HG03280 (cell line): Measurements from ENCODE around the gene DCXR.

Experiments used
- ATAC-seq: cut with Tn5 transposase; IDR thresholded peaks from one replicate; pipeline ENCODE4 v1.9.1; 2021; ENCODE audit warnings: mild to moderate bottlenecking, moderate library complexity; ENCODE audit not compliant: unreplicated experiment

DCXR gene

GRCh38 chr17:82013772-82014321 is 23.6 kb downstream of the DCXR start:
- ATAC-seq, result no peak

- no peak for ATAC-seq
Measured at GRCh38 chr17:82013341-82013740, 24.2 kb downstream of the DCXR start.

- ATAC-seq, result no peak
Measured at GRCh38 chr17:82012640-82013295, 24.7 kb downstream of the DCXR start.

DNA sequence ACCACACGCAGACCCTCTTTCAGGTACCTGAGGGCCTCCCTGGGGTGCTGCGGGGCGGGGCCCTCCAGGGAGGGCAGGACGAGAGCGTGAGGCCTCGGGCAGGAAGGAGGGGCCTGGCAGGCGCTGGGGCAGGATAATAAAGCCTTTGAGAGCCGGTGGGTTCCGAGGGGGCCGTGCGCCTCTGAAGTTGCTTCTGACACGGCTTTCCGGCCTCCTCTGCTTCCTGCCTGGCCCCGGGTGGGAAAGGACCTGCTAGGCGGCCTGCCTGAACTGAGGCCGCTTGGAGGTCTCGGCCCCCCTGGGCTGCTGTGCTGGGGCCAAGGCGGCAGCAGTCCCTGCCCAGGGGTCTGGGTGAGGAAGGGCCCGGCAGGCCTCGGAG is 25.2 kb downstream of the DCXR start:
- ATAC-seq, result no peak

DNA sequence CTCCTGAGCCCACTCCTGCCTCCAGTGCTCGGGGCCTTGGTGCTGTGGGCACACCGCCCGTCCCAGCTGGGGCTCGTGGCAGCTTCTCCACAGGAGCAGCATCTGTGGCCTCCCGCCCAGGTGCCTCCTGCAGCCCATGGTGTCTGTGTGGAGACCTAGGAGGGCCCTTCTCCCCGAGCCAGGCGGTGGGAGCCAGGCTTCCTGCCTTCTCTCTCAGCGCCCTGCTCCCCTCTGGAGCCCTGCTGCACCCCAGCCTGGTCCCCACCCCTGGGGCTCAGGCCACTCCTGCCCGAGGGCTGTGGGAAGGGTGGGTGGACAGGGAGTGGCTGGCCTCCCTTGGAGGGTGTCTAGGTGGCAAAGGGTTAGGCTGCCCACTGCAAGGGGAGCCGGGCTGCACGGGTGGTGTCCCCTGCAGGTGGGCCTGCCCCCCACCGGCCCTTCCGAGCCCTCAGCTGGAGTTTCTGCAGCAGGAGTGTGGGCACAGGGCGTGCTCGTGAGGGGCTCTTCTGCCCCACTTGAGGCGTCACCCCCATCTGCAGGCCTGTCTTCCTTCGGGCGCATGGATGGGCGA is 25.8 kb downstream of the DCXR start:
- no peak for ATAC-seq

DNA sequence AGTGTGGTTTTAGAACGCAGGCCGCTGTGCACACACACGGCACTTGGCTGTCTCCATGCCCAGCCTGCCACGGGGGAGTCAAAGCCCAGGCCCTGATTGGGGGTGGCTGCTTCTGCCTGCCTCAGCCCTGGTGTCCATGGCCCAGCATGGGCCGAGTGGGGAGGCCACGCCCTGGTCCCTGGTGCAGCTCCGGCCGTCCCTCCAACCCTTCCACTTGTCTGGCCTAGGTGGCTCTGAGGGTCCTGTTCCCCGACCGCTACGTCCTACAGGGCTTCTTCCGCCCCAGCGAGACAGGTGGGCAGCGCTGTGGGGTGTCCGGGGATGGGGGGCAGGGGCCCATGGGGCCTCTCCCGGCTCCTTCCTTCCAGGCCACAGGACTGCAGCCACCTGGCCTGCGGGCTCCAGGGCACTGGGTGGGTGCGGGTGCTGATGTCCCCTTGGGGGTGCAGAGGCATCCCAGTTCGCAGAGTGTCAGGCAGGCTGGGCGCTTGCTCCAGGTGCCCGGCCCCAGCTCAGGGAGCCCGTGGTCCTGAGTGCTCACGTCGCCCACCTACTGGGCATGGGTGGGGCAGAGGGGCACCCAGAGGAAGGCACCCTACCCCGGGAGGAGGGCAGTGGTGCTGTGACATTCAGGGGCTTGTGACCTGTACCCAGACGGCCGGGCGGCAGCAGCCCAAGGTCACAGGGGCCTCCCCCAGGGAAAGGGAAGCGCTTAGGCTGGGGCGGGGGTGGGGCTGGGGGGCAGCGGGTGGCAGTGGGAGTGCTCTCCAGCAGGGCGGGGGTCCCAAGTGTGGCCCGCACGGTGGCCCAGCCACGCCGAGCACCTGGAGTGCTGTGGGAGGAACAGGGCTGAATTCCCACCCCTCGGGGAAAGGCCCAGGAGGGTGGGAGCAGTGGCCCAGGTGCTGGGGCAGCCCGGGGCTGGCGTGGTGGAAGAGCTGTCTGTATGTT is 26.6 kb downstream of the DCXR start:
- ATAC-seq, result no peak

DNA sequence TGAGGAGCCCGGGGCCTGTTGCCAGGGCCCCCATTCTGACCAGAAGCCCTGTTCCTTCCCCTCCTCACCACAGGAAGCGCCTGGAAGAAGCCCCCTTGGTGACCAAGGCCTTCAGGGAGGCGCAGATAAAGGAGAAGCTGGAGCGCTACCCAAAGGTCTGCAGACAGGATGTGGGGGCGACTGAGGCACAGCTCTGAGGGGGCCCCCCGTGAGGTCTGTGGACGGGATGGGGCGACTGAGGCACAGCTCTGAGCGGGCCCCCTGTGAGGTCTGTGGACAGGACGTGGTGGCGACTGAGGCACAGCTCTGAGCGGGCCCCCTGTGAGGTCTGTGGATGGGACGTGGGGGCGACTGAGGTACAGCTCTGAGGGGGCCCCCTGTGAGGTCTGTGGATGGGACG is 28.1 kb downstream of the DCXR start:
- no peak for ATAC-seq

GRCh38 chr17:82008941-82009405 is 28.5 kb downstream of the DCXR start:
- no peak for ATAC-seq

DNA sequence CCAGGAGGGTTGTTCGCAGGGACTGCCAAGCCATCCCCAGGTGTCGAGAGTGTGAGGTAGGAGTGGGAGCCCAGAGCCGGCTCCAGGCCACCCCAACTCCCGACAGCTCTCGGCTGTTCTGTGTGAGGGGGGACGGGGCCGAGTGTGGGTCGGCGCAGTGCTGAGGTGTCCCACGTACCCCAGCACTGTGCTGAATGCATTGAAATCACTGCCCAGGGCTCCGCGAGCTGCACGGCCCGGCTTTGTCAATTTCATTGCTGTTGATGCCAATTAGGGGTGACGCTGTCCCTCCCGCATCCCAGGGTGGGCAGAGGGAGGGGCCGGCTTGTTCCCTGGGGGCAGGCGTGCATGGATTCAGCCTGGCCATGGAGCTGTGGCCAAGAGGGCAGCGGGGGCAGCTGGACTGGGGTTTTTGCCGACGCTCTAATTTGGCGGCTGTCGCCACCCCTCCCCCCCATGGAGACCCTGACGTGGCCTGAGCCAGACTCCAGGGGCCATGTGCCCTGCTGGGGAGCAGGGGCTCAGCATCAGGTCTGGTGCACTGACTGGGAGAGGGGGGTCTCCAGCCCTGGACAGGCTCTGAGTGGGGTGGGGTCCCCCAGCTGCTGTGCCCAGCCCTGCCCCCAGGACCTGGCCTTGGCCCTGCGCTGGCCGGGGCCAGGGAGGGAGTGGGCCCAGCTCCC is 29.1 kb downstream of the DCXR start:
- no peak for ATAC-seq

- ATAC-seq, result no peak
Measured at GRCh38 chr17:82007495-82008257, 29.8 kb downstream of the DCXR start.

- no peak for ATAC-seq
Measured at GRCh38 chr17:82007228-82007494, 30.3 kb downstream of the DCXR start.

GRCh38 chr17:82006468-82007227 is 30.8 kb downstream of the DCXR start:
- no peak for ATAC-seq

DNA sequence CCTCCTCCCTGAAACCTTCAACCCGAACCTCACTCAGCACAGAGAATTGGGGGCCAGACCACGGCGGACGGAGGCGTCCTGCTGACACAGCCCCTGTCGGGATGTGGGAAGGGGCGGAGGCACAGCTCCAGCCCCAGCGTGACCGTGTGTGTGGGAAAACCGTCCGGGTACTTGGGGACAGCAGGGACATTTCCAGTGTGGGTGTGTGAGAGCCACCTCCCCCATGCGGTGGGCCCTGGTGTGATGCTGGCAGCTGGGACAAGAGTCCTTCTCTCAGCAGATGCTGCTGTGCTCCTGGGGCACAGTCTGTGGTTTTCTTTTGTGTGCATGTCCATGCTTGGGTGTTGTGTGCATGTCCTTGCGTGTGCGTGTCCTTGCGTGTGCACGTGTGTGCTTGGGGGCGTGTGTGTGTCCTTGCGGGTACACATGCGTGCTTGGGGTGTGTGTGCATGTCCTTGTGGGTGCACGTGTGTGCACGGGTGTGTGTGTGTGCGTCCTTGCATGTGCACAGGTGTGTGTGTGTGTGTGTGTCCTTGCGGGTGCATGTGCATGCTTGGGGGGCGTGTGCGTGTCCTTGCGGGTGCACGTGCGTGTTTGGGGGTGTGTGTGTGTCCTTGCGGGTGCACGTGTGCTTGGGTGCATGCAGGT is 31.7 kb downstream of the DCXR start:
- ATAC-seq, result no peak

DNA sequence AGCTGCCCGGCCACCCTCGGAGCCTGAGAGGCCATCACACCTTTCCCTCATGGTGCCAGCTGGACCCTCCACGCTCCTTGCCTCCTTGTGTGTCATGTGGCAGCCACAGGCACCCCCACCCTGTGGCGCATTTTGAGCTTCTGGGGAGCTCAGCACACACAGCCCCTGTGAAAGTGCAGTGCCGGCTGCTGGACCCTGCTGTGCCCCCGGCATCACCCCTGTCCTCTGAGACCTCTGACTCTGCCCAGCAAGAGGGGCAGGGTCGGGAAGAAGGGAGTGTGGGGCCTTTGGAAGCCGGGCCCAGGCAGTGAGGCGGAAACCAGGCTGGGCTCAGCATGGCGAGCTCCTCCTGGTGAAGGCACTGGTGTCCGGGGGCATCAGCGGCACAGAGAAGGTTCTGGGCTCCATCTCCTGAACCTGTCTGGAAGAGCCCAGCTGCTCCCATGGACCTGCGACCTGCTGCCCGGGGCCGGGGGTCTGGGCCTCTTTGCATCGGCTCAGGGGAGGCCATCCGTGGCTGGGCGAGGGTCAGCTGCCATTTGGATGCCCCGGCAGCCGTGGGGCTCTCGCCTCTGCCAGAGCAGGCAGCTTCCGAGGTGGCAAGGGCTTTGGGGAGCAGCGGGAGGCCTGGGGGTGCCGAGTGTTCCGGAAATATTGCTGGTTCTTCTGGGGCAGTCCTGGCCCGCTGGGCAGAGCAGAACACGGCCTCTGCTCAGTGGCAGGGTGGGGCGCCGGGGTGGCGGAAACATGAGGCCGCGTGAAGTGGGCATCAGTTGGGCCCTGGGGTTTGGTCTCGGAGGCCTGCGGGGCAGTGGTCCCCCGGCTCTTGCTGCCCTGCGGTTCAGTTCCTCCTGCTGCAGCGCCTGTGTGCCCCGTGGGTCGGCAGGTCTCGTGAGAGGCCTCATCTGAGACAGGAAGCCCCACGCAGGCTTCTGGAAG is 32.7 kb downstream of the DCXR start:
- no peak for ATAC-seq

GRCh38 chr17:82003411-82004381 is 33.8 kb downstream of the DCXR start:
- no peak for ATAC-seq

- ATAC-seq, result no peak
Measured at GRCh38 chr17:82001571-82002056, 35.9 kb downstream of the DCXR start.
